ENCODE measurements around the gene EML2.
A peak's percentile ranks its signal among the peaks of the same experiment; 100 is the strongest.

EML2 gene

DNA sequence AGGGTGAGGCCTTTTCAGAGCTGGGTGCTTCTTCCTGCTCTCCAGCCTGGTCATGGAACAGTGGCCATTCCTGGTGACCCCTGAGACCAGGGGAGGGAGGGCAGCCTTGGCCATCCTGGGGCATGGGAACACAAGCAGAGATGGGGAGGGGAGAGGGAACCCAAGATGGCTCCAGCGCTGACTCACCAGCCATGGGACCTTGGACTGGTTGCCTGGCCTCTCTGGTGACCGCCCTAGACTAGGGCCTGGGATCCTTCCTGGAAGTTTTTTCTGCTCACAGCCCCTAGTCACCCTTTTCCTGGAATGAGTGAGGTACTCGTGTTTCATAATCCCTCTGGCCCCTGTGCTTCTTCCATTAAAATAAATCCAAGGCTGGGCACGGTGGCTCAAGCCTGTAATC is 51.3 kb downstream of the EML2 start:
- DNase-seq (ENCODE audit: low read depth, low spot score), result no peak

- no peak for DNase-seq (ENCODE audit: low read depth, low spot score)
Observed at GRCh38 chr19:45585158-45585577, 54.0 kb downstream of the EML2 start.

DNA sequence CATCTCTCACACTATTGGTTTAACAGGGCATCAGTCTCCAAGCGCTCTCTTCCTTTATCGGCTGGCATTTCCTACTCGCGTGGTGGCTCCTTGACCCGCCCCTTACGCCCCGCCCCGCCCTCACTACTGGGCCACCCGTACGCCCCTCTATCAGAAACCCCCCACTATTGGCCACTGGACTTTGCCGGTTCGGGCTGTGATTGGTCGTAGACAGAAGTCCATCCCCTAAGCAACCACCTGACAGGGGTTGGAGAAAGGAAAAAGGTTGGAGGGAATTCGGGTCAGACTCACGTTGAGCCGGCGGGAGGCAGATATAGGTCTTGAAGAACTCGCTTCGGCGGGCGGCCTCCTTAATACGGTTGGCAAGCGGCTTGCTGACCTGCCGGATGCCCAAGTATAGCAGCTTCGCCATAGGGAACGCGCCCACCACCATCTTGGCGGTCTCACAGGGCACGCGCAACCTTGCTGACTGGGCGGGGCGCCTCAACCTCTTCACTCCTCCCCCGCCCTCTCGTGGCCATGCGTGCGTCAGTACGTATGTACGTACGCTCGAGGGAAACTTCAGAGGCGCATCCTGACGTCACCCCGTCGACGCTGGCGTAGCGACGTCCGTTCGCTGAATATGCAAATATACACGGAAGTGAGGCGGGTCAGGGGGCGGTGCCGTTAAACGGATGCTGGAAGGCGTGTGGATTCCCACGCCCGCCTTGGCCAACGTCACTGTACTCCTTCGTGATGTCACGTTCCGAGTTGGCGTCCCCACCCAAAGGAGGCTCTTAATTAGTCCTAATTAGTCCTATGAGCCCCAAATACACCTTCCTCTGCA is 54.7 kb downstream of the EML2 start, which contains the start of gene OPA3:
TSS of gene OPA3 (minus strand) at position 471 of the 826 bp plus-strand sequence. CDS start at position 433, 38 bp downstream.
- DNase-seq (ENCODE audit: low read depth, low spot score), result peak; percentile 98

- no peak for DNase-seq (ENCODE audit: low read depth, low spot score)
Observed at GRCh38 chr19:45581576-45581975, 57.6 kb downstream of the EML2 start.

DNA sequence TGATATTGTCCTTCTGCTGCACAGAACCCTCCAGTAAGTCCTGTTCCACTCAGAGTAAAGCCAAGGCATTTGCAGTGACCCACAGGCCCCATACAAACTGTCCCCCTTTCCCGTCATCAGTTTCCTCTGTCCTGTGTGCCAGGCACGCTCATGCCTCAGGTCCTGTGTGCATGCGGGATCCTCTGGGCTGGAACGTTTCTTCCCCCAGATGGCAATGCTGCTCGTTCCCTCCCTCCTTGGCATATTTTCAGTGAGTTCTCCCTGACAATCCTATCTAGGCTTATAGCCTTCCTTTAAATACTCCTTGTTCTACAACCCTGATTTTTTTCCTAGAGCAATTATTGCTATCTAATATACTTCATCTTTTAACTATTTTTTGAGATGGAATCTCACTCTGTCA is 60.3 kb downstream of the EML2 start:
- no peak for DNase-seq (ENCODE audit: low read depth, low spot score)

DNA sequence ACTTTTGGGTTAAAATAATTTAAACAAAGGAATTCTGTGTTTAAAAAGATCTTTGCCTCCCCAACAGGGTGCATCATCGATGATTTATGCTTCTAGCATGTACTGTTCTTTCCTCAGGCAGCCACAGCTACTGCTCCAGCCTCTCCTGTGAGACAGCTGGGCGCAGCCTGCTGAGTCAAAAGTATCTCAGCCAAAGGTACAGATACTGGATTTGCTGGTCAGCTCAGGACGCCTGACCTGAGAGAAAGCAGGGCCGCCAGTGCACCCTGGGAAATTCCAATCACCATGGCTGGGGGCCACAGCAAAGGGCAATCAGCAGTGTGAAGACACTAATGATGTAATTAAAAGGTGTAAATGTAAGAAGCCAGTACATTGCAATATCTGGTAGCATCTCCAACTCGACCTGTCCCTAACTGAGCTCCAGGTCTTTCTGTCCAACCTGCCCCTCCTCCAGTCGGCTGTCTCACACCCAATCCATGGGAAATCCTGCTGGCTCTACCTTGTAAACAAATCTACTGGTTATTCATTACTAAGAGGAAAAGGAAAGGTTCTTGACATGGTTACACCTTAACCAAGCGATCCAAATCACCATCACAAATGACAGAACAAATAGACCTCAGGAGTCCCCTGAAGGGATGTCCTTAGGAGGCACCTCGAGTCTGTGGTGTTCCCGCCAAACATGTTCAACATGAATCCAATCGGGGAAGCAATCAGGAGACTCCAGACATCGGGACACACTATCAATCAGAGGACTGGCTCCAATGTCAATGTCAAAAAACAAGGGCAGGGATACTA is 61.9 kb downstream of the EML2 start:
- DNase-seq (ENCODE audit: low read depth, low spot score), result no peak

DNA sequence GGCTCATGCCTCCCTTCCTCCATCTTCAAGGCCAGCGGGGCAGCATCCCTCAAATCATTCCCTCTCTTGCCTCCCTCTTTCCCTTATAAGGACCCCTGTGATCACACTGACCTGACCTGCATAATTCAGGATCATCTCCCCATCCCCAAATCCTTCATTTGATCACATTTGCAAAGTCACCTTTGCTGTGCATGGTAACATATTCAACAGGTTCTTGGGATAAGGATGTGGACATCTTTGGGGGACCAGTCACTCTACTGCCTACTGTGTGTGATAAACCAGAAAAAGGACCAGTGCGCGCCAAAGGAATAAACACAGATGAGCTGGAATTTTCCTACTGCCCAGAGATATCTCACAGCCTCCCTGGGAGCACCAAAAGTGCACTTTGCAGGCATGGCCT is 62.5 kb downstream of the EML2 start:
- DNase-seq (ENCODE audit: low read depth, low spot score), result no peak

GRCh38 chr19:45575216-45575615 is 64.0 kb downstream of the EML2 start:
- no peak for DNase-seq (ENCODE audit: low read depth, low spot score)

- no peak for DNase-seq (ENCODE audit: low read depth, low spot score)
Observed at GRCh38 chr19:45574526-45574925, 64.7 kb downstream of the EML2 start.

GRCh38 chr19:45571457-45572220 is 67.6 kb downstream of the EML2 start:
- no peak for DNase-seq (ENCODE audit: low read depth, low spot score)

GRCh38 chr19:45569619-45570421 is 69.4 kb downstream of the EML2 start:
- DNase-seq (ENCODE audit: low read depth, low spot score), result peak; percentile 27

- no peak for DNase-seq (ENCODE audit: low read depth, low spot score)
Observed at GRCh38 chr19:45568732-45569131, 70.5 kb downstream of the EML2 start.

DNA sequence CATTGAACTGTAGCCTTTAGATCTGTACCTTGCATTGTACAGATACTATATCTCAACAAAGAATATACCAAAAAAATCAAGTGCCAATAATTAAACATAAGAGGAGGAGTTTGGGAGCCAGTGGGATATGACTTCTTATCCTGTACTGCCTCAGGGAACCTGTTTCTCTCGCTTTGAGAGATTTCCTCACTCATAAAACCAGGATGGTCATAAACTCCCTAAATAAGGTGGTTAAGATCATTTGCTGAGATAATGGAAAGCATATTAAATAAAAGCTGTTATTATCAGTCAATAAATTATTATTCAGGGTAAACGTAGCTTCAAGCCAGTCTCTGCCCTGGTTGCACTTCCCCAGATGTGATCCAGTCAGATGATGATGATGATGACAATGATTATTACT is 71.6 kb downstream of the EML2 start:
- DNase-seq (ENCODE audit: low read depth, low spot score), result no peak

- no peak for DNase-seq (ENCODE audit: low read depth, low spot score)
Observed at GRCh38 chr19:45564131-45564780, 74.9 kb downstream of the EML2 start.

DNA sequence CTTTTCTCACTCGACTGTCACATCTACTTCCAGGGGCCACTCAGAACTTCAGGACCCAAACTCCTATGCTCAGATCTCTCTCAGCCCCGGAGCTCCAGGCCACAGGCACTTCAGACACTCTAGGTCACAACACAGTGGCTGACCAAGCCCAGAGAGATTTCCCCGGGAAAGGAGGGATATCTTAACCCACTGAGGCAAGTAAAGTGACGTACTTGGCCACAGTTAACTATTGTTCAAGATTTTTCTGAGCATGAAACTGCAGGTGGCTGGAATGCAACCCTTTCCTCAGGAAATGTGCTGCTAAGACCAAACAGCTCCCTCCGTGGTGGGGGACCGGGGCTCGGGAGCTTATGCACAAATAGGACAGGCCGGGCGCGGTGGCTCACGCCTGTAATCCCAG is 78.5 kb downstream of the EML2 start:
- no peak for DNase-seq (ENCODE audit: low read depth, low spot score)

GRCh38 chr19:45560038-45560437 is 79.2 kb downstream of the EML2 start:
- DNase-seq (ENCODE audit: low read depth, low spot score), result no peak
